ENCODE measurements around the gene EML4.
"Not testable (repeated sequence)": the region's sequence is repeated elsewhere in the genome, so short reads cannot be mapped to it uniquely, and the experiment has no call there.

The EML4 gene

DNA sequence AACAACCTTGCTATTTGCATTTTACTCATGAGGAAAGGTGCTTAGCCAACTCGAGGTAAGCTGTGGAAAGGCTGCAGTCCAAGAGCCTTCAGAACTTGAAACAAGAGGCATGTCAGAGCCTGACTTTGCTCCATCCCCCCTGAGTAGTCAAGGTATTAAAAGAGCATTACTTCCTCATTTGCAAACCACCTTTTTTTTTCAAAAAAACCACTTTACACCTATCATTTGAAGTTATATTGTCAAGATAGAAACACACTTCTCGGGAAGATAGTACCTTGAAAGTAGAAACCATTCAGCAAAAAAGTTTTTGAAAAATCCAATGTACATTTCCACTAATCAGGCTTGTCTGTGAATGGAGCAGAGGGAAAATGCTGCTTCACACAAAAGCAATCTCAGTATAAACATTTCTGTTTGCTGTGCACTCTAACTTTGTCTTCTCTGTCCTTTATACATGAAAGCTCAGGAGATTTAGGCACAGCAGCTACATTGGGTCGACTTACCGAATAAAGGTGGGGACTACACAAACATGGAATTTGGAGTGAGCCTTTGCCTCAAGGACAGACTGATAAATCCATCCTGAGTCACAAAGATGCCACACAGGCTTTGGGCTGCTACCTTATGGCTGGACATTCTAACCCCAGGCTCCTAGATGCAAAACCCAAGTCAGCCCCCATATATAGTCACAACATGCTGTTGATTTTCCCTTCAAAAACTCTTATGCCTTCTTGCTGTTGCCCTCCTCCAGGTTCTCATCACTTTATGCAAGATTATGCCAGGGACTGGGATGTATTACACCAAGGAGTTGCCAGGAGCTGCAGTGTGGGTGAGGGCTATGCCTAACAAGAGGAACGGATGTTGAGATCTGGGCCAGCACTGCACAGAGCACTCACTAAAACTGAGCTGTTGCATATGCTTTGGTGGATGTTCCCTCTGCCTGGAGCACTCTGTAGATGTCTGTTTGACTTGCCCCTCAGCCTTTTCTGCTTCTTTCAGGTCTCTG lies 41.4 kb upstream of the EML4 start:
- H3K4me3 ChIP-seq (ENCODE audit: control insufficient read depth, low read depth, low read length): no peak overlapping the region
- TF ChIP-seq, protein P1, sequence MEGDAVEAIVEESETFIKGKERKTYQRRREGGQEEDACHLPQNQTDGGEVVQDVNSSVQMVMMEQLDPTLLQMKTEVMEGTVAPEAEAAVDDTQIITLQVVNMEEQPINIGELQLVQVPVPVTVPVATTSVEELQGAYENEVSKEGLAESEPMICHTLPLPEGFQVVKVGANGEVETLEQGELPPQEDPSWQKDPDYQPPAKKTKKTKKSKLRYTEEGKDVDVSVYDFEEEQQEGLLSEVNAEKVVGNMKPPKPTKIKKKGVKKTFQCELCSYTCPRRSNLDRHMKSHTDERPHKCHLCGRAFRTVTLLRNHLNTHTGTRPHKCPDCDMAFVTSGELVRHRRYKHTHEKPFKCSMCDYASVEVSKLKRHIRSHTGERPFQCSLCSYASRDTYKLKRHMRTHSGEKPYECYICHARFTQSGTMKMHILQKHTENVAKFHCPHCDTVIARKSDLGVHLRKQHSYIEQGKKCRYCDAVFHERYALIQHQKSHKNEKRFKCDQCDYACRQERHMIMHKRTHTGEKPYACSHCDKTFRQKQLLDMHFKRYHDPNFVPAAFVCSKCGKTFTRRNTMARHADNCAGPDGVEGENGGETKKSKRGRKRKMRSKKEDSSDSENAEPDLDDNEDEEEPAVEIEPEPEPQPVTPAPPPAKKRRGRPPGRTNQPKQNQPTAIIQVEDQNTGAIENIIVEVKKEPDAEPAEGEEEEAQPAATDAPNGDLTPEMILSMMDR (conservative IDR thresholded peaks at IDR 0.05; ENCODE audit: control insufficient read depth, insufficient read depth, low read depth, low read length): no peak
- no peak for DNase-seq (ENCODE audit: low read depth)

DNA sequence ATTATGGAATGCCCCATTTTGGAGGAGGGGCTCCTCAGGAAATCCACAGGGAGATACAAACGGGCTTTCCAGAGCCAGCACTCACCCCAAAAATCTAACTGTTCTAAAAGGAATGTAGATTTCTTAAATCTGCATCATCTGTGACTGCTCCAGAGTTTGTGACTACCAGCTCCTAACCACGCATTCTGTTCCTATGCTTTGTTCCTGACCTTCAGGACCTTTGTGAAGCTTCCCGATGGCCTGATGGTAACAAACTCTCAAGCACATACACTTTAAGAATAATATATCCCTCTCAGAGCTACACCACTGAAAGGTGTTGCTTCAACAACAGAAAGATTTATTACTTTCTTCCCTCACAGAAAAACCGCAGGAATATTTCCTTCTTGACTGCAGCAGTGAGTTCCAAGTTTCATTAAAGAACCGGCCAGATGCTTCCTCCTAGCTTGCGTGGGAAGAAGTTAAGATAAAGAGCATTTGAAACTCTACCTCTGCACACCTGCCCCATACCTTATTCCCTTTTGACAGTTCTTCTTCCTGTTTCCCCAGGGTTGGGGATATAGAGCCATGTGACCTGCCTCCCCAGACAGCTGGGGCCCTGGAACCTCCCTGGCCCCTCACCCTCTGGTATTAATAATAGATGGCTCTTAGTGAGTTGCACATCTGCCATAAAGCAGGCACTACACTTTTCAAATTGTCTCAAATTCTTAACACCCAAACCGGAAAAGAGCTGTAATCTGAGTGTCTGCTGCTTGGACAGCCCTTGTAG lies 40.2 kb upstream of the EML4 start:
- peak; percentile 96 for DNase-seq (ENCODE audit: low read depth)
- TF ChIP-seq, protein P1 (conservative IDR thresholded peaks at IDR 0.05; ENCODE audit: control insufficient read depth, insufficient read depth, low read depth, low read length): no peak
- no peak overlapping the region for H3K4me3 ChIP-seq (ENCODE audit: control insufficient read depth, low read depth, low read length)

DNA sequence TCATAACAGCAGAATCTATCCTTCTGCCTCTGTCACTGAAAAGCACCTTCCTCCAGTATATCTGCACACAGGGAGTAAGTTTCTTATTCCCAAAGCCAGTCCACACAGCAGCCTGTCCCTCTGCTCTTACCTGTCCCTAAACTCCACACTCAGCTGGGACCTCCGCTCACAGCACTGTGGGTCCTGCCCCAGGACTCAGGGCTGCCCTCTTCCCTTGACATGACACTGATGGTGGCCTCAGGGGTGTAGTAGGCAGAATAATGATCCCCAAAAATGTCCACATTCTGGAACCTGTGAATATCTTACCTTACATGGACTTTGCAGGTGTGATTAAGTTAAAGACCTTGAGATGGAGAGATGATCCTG lies 39.7 kb upstream of the EML4 start:
- H3K4me3 ChIP-seq (ENCODE audit: control insufficient read depth, low read depth, low read length): no peak overlapping the region
- TF ChIP-seq, protein P1 (conservative IDR thresholded peaks at IDR 0.05; ENCODE audit: control insufficient read depth, insufficient read depth, low read depth, low read length): no peak
- no peak for DNase-seq (ENCODE audit: low read depth)

DNA sequence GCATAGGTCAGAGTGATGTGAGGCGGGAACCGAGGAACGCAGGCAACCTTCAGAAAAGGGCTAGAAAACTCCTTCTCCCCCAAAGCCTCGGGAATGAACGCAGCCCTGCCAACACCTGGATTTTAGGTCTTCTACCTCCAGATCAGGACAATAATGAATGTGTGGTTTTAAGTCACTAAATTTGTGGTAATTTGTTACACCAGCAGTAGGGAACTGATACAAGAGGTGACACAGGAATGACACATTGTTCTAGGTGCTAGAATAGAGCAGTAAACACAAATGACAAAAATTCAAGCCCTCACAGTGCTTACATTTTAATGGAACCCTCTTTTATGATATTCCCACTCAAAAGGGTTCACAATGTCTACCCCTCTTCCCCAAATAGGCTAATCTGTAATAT lies 39.2 kb upstream of the EML4 start:
- DNase-seq (ENCODE audit: low read depth): no peak
- TF ChIP-seq, protein P1 (conservative IDR thresholded peaks at IDR 0.05; ENCODE audit: control insufficient read depth, insufficient read depth, low read depth, low read length): no peak
- H3K4me3 ChIP-seq (ENCODE audit: control insufficient read depth, low read depth, low read length): no peak overlapping the region

DNA sequence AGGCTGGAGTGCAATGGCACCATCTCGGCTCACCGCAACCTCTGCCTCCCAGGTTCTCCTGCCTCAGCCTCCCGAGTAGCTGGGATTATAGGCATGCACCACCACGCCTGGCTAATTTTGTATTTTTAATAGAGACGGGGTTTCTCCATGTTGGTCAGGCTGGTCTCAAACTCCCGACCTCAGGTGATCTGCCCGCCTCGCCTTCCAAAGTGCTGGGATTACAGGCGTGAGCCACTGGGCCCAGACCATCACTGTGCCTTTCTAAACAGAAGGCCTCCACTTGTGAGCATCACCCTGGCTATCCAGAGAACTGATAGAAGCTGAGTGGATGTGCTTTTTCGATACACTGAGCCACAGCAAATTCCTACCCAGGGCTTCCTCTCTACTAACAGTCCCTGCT lies 38.3 kb upstream of the EML4 start:
- DNase-seq (ENCODE audit: low read depth); H3K4me3 ChIP-seq (ENCODE audit: control insufficient read depth, low read depth, low read length): not testable (repeated sequence)

DNA sequence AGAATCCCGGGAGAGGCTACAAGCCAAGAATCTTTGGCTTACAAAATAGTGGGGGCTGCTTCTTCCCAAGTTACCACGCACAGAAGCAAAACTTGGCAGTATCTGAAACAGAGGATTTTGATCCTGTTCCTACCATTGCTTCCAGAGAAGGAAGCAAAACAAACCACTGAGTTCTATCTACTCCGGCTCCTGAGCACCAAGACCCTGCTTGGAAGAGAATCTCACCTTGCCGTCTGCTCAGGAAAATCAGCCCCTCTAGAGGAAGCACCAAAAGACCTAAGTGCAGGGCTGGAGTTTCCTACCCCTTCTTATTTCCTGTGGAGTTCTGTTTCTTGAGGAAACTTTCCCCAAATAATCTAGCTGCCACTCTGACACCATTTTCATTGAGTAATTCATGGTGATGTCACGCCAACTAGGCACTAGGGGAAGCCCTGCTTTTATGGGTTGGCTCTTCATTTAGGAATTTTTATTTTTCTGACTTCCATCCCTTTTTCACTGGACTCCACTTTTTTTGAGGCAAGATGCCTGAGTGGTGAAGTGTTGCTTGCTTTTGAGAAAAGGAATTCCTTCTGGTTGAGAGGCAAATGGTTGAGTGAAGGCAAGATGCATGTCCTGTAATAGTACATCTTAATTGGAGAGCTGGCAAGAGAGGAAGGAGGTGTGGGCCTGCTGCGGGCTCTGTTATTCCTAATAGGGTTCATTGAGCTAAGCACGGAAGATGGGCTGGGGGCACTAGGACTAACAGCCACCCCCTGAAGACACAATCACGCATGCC lies 36.8 kb upstream of the EML4 start:
- TF ChIP-seq, protein P1 (conservative IDR thresholded peaks at IDR 0.05; ENCODE audit: control insufficient read depth, insufficient read depth, low read depth, low read length): no peak
- DNase-seq (ENCODE audit: low read depth): peak; percentile 96
- H3K4me3 ChIP-seq (ENCODE audit: control insufficient read depth, low read depth, low read length): no peak overlapping the region

Measured in fibroblast of mammary gland (primary cell).